ENCODE results near the gene SUMO4.

The SUMO4 gene

DNA sequence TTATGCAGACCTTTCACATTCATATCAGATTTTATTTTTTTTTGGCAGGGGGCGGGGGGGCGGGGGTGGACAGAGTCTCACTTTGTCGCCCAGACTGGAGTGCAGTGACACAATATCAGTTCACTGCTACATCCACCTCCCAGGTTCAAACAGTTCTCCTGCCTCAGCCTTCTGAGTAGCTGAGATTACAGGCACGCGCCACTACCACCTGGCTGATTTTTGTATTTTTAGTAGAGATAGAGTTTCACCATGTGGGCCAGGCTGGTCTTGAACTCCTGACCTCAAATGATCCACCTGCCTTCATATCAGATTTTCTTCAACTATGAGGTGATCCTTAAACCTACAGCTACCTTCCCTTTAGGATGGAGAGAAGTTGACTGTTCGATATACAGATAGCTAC, 8.0 kb upstream of the SUMO4 start:
- no peak for DNase-seq

DNA sequence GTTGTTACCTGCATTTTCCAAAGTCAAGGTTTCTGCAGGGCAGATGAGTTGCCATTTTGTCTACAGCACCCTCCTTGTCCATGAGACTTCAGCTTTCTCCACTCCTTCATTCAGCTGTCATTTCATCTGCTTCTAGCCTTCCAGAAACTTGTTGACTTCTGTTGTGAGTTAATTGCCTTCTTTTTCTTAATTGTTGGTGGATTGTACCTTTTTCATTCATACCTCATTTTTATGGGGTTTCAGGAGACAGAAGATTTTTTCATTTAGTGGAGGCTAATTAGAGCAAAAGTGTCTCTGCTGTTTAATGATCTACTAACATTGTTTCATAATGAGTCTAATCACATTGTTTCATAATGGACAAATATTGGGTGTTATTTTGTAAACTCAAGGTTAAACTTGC, 7.5 kb upstream of the SUMO4 start:
- DNase-seq = no peak

DNA sequence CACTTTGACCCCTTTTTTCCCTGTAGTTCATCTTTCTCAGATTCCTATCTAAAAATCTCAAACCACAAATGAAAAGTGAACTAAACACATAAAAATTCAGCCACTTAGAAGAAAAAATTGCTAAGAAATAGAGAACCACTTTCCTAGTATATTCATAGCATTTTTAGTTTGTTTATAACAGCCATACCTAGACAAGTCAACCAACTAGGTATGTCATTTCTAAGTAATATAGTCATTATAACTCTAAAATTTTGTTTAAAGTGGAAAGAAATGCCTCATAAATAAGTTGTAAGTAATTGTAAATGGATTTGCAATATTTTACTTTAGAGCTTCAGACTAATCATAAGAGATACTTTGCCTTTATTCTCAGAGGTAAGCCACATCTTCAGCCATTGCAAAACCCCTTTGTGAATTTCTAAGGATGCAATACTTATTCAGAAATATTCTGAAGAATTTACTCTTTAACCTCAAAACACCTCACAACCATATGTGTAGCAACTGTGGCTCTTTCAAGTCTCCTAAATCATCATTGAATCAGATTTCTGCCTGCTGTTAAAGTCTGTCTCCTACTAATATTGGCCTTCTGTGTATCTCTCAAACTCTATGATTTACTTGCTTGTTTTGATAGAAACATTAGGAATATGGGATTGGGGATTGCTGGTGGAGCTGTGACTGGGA, 6.9 kb upstream of the SUMO4 start:
- DNase-seq = no peak

DNA sequence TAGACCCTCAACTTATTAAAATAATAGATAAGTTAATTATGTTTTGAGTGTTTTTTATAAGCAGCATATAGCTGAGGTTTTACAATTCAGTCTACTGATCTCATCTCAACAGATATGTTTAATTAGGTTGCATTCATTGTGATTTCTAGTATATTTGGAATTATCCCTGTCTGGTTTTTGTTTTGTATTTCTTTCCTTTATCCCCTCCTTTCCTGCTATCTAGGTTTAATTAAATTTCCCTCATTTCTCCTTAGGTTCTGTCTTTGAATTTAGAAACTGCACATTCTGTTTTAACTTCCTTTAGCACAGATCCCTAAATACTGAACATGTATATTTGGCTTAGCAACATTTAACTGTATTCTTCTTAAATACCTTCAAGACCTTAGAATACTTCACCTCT, 4.9 kb upstream of the SUMO4 start:
- no peak for DNase-seq

DNA sequence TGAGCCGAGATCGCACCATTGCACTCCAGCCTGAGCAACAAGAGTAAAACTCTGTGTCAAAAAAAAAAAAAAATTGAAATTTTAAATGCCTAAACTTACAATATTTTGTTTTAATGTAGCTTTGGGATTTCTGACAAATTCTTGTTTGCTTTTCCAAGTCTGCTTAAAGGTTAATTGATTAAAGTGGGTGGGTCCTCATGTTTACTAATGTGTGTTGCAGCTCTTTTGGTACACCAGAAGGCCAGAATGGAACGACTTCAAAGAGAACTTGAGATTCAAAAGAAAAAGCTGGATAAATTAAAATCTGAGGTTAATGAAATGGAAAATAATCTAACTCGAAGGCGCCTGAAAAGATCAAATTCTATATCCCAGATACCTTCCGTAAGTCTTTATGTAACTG, 2.7 kb upstream of the SUMO4 start:
- DNase-seq = no peak

DNA sequence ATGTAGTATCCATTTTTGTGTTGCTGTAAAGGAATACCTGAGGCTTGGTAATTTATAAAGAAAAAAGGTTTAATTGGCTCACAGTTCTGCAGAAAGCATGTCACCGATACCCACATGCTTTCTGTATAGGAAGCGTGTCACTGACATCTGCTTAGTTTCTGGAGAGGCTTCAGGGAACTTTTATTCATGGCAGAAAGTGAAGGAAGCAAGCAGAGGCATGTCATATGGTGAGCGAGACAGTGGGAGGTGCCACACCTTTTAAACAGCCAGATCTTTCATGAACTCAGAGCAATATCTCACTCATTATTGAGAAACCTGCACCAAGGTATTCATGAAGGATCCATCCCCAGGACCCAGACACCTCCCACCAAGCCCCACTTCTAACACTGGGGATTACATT, 3.5 kb downstream of the SUMO4 start:
- DNase-seq = no peak

DNA sequence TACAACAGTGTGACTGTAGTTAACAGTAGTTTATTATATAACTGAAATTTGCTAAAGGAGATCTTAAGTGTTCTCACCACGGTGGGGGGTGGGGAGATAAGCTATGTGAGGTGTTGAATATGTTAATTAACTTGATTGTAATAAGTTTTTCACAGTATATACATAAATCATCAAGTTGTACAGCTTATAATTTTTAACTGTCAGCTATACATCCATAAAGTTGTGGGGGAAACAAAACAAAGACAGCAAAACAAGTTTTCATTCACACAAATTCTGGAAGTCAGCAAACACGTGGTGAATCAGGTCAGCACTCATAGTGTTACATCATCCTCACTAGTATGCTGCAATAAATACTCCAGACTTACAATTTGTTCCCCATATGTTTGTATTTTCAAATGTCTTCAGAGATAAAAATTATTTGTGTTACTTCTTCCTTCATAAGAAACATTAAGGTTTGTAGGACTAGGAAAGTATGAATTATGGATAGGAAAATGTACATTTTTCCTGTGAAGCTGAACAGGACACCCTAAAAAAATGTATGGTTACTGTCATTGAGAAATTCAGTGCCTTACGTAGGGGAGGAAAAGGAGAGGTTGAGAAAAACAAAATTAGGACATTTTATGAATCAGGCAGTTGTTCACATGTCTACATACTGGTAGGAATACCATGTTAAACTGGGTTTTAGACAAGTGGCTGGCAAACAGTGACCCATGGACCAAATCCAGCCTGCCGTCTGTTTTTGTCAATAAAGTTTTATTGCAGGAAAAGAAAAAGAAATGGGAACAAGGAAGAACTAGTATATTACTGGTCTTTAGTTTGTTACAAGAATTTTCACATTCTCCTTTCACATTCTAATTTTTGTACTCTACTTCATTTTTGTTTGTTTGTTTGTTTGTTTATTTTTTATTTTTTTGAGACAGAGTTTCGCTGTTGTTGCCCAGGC, 6.0 kb downstream of the SUMO4 start:
- DNase-seq = no peak

DNA sequence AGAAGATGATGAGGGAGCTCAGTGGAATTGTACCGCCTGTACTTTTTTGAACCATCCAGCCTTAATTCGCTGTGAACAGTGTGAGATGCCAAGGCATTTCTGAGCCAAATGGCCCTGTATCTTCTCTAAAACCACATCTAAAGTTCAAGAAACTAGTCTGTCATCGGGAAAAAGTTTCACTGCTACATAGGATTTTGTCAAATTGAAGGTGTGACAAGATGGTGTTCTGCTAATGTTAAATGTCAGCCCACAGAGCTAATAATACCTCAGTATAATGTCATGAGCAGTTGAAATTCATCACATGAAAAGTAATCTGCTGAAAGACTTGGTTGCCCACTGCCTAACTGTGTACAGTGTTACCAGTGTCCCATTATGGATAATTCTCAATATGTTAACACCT, 9.6 kb downstream of the SUMO4 start:
- DNase-seq = no peak

DNA sequence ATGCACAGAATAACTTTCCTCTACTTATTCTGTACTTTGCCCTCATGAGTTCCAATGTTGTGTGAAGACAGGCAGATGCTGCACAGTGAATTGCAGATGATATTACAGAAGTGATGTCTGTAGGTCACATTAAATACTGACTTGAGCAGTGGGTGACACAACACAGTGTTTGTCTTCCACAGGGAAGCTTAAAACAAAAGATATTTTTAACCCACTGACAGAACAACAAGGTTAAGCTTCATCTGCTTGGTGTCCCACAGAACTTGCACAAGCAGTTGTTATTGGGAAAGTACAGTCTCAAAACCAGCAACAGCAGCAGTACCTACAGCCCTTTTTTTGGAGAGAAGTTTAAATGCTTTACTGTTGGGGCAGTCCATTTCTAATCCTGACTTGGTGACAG, 10.5 kb downstream of the SUMO4 start:
- DNase-seq = no peak

DNA sequence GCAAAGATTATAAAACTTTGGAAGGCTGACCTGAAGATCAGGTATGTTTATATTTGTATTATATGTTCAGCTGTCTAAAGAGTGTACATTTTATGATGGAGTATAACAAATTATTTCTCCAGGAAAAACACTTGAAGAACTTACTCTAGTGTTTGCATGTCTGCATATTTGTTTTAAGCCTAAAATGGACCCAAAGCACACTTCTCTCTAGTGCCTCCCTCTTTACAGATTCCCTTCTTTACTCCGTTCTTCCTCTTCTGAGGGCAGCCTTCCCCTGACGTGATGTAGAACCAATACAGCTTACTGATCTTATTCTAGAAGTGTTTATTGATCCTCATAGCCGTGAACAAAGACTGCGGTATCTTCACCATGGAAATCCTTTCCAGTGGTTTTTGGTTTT, 13.9 kb downstream of the SUMO4 start:
- DNase-seq = no peak

DNA sequence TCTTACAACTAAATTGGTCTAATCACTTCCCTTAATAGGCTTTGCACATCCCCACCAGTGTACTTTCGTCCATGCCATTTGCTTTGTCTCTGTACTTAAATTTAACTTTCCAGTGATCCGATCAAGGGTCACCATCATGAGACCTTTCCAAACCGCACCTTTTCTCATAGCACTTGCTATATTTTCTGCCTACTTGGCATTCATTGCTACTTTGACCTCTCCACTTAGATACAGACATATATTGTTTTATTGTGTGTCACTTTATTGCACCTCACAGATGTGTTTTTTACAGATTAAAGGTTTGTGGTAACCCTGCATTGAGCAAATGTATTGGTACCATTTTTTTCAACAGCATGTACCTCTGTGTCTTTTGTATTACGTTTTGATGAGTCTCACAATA, 14.8 kb downstream of the SUMO4 start:
- DNase-seq = no peak

DNA sequence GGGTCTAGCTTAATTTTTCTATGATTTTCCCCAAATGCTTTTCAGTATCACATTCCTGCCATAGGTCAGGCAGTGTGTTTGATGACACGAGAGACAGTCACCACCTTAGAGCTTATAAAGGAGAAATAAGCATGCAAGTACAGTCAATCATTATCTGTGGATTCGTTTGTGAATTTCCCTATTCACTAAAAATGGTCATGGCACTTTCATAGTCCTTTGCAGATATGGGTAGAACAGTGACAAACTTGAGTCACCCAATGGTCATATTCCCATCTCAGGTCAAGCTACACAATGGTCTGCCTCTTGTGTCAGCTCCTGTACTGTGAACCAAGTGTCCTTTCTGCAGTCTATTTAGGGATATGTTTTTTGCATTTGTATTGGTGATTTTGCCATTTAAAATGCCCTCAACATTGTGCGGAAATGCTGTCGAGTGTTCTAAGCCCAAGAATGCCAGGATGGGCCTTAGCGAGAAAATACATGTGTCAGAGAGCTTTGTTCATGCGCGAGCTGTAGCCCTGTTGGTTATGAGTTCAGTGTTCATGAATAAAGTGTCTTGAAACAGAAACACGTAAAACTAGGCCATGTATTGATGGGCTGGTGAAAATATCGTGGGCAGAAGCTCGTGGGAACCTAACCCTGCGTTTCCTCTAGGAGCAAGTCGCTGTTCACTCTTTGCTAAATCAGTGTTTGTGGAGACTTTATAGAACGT, 19.8 kb downstream of the SUMO4 start:
- DNase-seq = no peak

DNA sequence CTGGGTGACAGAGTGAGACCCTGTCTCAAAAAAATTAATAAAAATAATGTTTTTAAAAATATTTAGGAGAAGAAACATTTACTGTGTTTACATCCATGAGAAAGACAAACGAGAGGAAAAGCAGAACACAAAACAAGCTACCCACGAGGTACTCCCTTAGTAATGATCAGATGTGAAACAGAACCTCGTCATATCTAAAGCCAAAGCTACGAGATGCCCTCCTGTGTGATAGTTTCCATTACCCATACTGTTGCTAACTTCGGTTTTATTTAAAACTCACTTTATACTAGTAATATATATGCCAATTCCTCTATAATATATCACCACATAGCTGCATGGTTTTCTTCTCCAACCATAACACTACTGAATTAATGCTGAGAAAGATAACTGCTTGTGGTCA, 21.1 kb downstream of the SUMO4 start:
- no peak for DNase-seq

DNA sequence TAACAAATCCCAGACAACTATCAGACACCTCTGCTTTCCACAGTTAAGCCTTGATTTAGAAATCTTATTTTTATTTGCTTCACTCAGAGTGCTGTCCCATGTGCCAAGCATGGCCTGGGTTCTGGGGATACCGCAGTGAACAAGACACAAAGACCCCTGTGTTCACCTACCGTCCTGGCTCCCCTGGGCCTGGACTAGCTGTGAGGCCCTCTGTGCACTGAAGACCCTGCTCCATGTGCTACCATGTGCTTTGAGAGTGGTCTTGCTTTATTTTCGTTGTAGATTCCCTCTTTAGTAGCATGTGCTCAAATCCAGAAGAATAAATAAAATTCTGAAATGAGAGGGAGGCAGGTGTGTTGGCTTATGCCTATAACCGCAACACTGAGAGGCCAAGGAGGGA, 22.5 kb downstream of the SUMO4 start:
- DNase-seq = no peak

DNA sequence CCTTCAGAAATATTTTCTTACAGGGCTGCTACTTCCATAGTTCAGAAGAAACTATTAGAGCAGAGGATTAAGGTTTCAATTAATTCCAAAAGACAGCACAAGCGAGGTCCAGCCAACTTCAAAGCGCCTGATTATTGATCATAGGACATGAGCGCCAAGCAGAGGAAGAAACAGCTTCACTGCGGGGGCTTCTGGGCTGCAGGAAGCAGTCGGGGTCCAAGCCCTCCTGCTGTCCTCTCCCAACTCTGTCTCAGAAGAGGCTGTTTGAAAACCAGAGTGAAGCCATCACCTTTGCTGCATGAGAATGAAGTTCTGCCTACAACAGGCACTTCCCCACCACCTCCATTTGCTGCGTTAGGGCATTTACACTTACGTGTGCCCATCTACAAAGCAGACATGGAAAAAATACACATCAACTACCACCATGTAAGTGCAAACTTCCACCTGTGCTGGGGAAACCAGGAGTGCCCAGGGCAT, 23.9 kb downstream of the SUMO4 start:
- no peak for DNase-seq

DNA sequence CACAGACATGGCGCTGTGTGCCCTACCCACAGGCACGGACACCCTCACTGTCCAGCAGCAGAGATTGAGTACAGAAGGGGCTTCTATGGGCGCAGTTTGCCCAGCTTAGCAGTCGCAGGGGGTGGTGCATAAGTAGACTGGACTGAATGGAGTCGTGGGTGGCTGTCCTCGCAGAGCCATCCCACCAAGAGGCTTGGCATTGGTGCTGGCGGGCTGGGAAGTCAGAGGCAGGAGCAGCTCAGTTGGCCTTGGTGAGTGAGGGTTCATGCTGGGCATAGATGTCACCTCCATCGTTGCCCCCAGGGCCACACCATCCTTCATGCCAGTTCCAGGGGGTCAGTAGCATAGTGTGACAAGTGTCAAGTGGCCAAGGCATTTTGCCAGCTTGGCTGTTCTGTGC, 25.2 kb downstream of the SUMO4 start:
- DNase-seq = no peak

DNA sequence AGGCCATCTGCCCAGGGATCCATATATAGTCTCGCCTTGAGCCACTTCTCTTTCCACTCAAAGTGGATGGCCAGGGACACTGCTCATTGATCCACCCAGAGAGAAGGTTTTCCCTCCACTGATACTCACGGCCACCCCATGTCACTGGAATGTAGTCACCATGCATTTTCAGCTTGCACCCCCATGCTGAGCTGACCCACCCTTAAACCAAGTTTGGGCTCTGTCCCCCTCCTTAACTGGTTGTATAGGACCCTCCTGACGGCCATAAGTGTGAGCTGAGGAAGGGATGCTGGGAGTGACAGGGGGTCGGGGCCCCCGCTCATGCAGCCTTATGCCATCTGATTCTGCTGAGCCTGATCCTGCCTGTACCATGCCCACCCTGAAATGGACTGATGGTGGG, 25.7 kb downstream of the SUMO4 start:
- no peak for DNase-seq

DNA sequence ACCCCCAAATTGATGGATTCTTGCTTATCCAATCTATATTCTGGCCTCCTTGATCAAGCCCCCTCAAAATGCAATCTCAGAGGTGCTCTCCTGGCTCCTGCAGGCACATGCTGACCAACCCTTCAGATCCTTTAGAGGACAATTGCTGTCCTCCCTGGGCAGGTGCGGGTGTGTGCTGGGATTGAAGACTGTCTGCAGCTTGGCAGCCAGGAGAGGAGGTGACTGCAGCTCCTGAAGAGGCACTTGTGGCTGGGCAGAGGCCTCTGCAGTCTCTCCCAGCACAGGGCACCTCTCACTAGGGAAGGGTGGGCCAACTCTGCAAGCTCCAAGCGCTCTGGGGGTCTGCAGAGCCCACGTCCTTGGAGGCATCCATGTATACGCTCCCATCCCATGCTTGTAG, 28.5 kb downstream of the SUMO4 start:
- DNase-seq = no peak

DNA sequence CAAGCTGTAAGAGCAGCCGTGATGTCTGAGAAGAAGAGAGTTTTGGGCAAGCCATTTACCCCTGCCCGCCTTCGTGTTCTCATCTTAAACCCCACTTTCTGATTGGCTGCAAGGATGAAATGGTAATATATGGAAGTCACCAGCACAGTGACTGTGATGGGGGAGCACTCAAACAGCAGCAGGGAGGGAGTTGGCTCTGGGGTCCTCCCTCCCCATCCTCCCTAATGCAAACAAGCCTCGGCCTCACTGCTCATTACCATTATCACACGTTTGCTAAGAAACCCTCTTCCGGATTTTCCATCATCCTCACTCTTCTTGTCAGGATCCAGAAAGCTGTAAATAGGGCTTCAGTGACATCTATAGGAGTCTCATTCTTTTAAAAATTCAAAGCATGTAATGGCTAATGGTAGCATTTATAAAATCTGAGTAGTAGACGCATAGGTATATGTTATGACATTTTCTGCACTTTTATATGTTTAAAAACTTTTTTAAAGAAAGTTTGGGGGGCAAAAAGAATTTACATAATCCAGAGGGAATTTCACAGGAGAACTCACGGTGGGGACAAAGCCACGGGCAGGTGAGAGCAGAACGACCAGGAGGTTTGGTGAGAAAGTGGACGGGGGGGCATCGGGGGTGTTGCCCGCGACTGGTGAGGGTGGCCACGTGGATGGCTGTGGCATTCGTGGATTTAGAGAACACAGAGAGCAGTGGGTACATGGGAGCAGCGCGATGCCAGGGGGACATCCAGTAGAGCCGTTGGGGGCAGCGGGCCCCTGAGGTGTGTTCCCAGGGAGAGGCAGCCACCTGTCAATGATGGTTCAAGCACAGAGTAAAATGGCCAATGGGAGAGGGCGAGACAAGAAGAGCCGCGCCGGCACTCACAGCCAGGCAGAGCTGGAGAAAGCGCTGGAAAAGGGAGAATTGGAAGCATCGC, 29.6 kb downstream of the SUMO4 start:
- DNase-seq = no peak

DNA sequence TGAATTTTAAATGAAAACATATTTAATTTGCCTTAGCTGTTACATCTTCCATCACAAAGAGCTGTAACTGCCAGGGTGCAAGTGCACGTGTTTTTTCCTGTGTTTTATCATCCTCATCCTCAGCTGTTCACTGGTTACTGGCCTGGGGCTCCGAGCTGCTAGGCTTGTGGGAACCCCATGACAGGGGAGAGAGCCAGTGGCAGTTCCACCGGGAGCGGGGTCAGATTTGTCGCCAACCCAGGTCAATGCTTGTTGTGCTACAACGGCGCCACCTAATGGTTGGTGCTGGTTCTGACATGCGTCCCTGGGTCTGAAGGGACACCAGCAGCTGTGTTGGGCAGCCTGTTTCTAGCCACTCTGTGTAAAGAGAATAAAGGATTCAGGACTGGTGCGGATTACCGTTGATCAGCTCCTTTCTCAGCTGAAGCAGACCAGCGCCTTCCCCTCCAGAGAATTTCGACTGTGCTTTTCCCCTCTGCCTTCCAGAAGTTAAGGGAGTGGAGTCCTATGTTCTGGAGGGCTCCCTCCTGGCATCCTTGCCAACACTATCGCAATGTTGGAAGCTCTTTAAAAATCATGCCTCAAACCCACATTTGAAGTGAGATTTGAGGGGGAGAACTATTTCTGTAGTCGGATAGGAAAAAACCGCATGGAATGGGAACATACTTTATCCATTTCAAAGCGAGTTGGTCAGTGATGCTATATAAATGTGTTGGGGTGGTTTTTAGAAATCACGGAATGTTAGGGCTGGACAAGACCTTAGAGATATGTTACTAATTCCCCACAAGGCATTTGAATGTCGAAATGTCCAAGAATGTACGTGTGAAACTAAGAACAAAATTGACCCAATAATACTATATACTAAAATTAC, 32.1 kb downstream of the SUMO4 start:
- DNase-seq = peak; percentile 90

DNA sequence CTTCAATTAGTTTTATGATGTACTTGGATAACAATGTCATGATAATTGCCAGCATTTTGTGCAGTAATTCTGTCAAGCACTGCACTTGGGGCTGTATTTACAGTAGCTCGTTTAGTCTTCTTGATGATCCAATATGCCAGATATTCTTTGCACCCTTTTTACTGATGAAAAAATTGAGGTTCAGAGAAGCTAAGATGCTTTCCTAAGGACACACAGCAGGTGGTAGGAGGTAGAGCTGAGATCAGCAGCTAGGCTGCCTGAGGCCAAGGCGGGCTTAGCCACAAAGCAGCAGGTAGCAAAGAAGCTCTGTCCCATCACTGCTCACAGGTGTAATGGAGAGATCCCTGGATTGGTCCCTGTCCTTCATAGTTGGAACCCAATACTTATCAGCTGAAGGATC, 33.3 kb downstream of the SUMO4 start:
- DNase-seq = no peak

DNA sequence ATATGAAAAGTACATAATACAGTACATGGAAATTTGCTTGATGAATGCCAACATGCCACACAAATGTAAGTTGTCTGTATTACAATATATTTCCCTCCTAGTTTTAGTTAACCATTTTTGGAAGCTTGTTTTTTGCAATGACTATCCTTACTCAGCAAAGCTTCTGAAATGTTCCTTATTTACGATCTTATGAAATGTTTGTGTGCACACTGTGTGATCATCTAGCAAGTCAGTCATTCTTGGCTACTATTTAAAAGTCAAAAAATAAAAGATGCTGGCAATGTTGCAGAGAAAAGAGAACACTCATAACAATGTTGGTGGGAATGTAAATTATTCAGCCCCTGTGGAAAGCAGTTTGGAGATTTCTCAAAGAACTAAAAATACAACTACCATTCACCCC, 33.8 kb downstream of the SUMO4 start:
- DNase-seq = no peak
